GM18907 (cell line): ENCODE data around the gene MAS1L.

ENCODE experiments used
- ATAC-seq: cut with Tn5 transposase; IDR thresholded peaks from one replicate; pipeline ENCODE4 v1.9.1; 2021; ENCODE audit warnings: mild to moderate bottlenecking, moderate library complexity; ENCODE audit not compliant: unreplicated experiment

Gene MAS1L

GRCh38 chr6:29487660-29488059 is at the start of gene MAS1L:
TSS of gene MAS1L (minus strand) at chr6:29487956. CDS start at chr6:29487902, 54 bp downstream.
- ATAC-seq = no peak

GRCh38 chr6:29532320-29532951 is 44.7 kb upstream of the MAS1L start:
- ATAC-seq = no peak

GRCh38 chr6:29531668-29532067 is 43.9 kb upstream of the MAS1L start:
- ATAC-seq = no peak

DNA sequence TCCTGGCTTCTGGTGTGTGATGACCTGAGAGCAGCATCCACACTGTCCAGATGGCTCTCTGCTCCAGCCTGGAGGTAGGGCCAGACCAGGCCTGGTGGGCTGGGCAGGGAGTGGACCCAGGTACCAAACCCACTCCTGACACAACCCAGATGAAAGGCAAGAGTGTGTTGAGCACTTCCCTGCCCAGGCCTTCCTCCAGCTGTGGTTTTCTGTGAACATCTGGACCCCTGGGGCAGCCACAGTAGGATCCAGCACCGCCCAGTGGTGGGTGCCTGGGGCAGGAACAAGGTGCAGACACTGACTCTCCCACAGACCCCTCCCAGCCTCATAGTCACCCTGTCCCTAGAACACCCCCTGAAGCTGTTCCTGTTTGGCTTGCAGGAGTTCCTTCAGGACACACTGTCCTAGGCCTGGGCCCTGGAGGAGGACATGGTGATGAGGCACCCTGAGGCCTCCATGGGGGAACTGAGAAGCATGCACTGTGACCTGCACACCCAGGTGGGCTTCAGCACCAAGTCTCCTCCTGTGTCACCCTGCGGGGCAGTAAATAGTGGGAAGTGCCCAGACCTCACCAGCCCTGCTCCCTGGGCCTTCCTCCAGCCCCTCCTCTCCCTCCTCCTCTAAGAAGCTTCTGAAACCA is 43.0 kb upstream of the MAS1L start:
- ATAC-seq = no peak

DNA sequence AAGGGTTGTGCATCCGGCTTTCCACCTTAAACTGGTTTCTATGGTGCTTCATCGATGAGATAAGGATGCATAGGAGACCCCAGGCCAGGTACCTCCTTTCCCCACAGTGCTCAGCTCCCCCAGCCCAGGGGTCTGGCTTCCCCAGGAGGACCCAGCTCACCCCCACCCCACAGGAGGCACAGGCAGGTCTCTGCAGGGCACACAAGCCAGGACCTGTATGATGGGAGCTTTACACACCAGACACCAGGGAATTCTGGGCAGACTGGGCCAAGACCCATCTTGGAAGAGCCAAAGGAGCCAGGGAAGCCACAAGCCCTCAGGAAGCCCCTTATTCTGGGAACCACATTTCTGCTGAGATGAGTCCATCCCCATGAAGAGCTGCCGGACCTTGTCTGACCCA is 42.2 kb upstream of the MAS1L start:
- ATAC-seq = no peak

DNA sequence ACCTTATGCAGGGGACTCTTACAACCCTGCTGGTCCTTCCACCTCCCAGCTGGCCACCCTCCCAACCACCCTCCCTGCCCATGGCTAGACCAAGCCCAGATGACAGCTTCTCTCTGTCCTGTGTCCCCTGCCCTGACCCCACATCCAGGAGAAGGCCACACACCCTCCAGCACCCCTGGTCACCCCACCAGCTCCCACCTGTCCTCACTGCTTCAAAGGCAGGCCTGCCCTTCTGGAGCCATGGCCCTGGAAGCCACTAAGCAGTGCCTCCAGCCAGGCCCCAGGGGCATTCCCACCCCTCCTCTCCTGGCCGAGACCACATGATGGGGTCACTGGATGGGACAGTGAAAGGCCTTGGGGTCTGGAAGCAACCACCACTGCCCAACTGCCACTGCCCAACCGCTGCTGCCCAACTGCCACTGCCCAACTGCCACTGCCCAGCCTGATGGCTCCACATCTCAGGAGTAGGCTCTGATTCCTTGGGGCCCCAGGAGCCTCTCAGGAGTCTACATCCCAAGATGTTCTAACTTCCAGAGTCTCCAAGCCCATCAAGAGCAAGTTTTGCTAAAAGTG is 41.3 kb upstream of the MAS1L start:
- ATAC-seq = no peak

DNA sequence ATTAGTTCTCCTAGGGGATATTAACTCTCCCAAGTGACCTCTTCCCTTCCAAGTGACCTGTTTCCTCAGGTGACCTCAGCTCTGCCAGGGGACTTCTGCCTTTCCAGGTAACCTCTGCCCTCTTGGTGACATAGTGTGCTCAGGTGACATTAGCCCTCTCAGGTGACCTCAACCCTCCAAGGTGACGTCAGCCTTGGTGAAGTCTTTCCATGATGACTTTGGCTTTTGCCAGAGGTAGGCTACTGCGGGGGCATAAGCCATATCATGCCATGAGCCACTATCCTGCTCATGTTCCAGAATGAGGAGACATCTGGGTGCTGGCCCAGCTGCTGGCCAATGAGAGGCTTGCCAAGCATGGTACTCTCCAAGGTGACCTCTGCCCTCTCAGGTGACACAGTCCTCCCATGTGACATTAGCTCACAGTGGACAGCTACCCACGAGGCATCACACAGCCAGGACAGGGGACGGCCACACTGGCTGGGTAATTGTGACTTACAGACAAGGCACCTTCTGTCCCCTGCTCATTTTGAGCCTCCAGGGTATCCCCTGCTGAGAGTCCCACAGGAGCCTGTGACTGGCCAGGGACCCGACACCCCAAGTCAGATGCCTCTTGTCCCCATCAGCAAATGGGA is 40.7 kb upstream of the MAS1L start:
- no peak for ATAC-seq

- no peak for ATAC-seq
Measured at GRCh38 chr6:29527564-29527963, 39.8 kb upstream of the MAS1L start.

- no peak for ATAC-seq
Measured at GRCh38 chr6:29527126-29527525, 39.4 kb upstream of the MAS1L start.

- no peak for ATAC-seq
Measured at GRCh38 chr6:29525311-29525639, 37.5 kb upstream of the MAS1L start.

DNA sequence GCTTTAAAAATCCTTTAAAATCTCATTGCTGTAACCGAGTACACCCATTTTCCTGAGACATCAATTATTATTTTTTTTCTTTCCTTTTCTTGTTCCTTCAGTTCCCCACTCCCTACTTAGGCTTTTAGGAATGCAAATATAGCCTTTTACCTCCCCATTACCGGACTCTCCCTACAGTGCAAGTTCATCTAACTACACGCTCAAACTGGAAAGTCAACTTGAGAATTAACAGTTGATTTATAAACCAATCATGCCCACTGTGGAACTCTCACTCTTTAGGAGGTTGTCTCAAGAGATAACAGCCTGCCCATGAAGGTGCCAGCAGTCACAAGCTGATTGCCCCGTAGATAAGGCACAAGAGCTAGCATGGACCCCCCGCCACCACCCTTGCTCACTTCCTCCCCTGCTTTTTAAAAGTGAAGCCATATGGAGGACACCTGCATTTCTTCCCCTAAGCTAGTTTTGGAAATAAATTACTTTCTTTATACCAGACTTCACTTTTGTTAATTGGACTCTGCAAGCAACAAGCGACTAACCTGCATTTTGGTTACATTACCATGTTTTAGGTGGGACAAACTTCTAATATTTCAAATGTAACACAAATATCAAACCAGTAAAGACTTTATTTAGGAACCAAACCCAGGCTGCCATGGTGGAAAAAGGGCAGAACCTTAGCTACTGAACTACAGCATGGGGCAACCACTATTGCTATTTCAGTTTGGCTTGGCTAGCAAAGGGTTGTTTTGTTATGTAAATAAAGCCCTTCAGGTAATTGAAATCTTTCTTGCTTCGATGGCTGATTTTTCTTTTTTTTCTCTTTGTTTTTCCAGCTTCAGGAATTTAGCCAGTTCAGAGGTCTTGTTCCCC is 36.9 kb upstream of the MAS1L start:
- ATAC-seq = no peak

DNA sequence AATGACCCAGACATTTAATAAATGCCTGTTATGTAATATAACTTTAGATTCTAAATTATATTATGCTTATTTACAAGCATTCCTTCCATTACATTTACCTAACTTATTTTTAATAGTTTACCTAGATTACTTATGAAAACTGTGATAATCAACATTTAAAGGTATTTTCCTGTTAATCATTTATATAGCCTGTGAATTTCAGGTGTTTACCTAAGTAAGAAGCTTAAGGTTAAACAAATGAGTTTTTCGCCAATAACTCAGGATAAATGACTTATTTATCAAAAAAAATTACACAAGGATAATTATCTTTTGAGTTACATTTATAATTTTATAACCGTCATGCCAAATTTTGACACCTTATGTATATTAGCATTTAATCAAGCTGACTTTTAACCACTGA is 36.3 kb upstream of the MAS1L start:
- no peak for ATAC-seq

DNA sequence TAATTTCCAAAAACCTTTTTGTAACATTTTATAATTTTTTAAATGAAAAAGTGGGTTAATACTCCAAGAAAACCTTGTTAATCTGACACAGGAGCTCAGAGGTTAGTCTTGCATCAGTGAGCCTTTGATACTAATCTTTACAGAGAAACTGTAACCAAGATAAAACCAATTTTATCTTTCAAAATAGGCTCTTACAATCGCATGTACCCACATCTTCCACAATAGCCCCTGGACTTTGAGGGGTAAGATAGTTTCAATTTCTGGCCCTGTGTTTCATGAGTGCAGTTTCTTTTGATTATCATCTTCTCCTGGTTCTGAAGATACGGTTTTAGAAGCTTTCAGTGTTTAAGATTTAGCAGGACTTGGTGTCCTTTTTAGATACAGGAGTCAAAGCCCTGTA is 34.5 kb upstream of the MAS1L start:
- no peak for ATAC-seq

- no peak for ATAC-seq
Measured at GRCh38 chr6:29521006-29521680, 33.4 kb upstream of the MAS1L start.

- no peak for ATAC-seq
Measured at GRCh38 chr6:29520232-29520631, 32.5 kb upstream of the MAS1L start.

- ATAC-seq = no peak
Measured at GRCh38 chr6:29519291-29520010, 31.7 kb upstream of the MAS1L start.

DNA sequence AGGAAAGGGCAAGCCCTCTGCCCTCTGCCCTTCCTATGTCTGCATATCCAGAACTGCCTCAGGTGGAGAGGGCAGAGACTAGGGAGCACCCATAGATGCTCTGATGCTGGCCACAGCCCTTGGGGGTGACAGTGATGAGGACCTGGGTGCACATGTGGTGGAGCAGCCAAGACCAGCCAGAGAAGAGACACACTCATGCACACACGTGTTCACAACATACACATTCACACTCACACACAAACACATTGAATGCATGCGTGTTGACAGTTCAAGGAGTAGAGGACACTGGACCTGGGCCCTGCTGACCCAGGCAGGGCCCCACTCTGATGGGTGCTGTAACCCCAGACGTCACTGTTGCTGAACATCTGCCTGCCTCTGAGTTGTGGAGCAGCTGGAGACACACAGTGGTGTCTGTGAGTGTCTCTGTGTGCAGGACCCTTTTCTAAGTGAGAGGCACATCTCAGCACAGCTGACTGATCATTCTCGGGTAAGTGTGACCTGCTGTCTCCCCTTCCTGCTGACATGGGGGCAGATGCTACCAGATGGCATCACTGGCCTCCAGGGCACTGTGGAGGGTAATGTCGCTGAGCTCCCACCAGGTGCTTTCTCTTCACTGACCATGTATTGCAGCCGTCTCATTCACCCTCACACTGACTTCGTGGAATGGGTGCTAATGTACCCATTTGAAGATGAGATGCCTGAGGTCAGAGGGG is 30.1 kb upstream of the MAS1L start:
- no peak for ATAC-seq

DNA sequence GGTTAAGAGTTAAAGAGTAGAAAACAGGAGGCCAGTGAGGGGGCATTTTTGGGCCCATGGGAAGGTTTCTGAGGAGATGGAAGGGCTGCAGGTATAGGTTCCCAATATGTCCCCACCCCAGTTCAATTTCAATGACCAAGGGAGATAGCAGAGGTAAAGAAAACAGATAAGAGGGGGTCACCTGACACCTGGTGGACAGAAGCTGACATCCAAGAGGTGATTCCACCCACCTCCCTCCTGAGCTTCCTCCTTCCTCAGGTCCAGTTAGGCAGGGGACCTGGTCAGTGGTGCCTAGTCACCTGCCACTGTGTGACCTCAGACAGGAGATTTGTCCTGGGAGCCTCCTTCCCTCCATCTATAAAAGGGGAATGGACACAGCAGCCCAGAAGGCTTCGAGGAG is 29.5 kb upstream of the MAS1L start:
- ATAC-seq = no peak

DNA sequence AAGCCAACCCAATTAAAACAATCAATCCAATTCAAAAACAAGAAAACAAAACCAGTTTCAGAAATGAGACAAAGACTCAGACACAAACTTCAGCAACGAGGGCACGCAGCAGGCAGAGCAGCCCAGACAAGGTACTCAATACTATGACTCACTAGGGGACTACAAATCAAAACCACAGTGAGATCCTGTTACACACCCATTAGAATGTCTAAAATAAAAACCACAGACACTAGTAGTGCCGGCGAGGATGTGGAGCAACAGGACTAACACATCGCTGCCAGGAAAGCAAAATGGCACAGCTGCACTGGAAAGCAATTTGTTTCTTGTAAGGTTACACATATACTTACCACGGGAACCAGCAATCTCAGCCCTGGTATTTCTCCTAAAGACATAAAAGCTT is 28.4 kb upstream of the MAS1L start:
- no peak for ATAC-seq
